OCI-LY1 (cell line): ENCODE data around the gene FAM83F.

ENCODE experiments used
- EZH2 ChIP-seq: fragments of 200-600 bp; sonication (generic), shearing (Covaris generic); IDR thresholded peaks from 2 replicates; pipeline ENCODE4 v1.8.0; 2017; ENCODE audit warnings: borderline replicate concordance, mixed run types, mild to moderate bottlenecking, antibody characterized with exemption, low read length, moderate library complexity, mixed read lengths
- TF ChIP-seq, protein P1 (sequence below): fragments of 200-600 bp; sonication (generic), shearing (Covaris generic); IDR thresholded peaks from 2 replicates; pipeline ENCODE4 v1.5.1; 2017; ENCODE audit warnings: mild to moderate bottlenecking, antibody characterized with exemption, low read length, moderate library complexity, mixed read lengths

DNA sequence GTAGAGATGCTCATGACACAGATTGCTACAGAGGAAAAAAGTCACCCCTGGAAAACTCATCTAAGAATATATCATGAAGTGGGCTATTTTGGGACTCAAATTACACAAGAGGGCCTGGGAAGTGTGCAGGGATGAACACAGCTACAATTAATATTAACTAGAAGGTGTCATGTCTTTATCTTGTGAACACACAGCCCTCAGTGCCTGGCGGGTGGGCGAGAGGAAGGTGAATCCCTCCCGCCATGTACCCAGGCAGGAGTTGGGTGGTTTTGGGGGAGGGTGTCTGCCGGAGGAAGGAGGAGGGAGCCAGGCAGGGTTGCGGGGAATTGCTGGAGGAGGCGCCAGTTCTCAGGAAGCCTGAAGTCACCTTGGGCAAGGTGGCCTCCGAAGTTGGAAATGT, 5.1 kb upstream of the FAM83F start:
- TF ChIP-seq, protein P1, sequence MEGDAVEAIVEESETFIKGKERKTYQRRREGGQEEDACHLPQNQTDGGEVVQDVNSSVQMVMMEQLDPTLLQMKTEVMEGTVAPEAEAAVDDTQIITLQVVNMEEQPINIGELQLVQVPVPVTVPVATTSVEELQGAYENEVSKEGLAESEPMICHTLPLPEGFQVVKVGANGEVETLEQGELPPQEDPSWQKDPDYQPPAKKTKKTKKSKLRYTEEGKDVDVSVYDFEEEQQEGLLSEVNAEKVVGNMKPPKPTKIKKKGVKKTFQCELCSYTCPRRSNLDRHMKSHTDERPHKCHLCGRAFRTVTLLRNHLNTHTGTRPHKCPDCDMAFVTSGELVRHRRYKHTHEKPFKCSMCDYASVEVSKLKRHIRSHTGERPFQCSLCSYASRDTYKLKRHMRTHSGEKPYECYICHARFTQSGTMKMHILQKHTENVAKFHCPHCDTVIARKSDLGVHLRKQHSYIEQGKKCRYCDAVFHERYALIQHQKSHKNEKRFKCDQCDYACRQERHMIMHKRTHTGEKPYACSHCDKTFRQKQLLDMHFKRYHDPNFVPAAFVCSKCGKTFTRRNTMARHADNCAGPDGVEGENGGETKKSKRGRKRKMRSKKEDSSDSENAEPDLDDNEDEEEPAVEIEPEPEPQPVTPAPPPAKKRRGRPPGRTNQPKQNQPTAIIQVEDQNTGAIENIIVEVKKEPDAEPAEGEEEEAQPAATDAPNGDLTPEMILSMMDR = no peak
- no peak for TF ChIP-seq EZH2
